ENCODE measurements around the gene COQ4. TPM values are rescaled to one million over a fixed set of nuclear protein-coding genes. Genes with fewer than 3 reads are reported as not detected.
A peak's percentile ranks its signal among the peaks of the same experiment; 100 is the strongest.

COQ4 gene
- polyA plus RNA-seq, 4 donors = 68.8 to 198 (median 105) TPM

GRCh38 chr9:128296340-128297220 lies 26.1 kb upstream of the COQ4 start:
- no peaks in the 10 kb centered on the region for H3K9me3 ChIP-seq (ENCODE audit: control insufficient read depth in 2 of 2, insufficient read depth in 1 of 2, low read depth in 1 of 2, low read length in 1 of 2)
- peak overlapping the region; percentile 81 to 92 (median 89) for H3K27ac ChIP-seq (ENCODE audit: low read depth in 1 of 3, low read length in 2 of 3)
- H3K4me1 ChIP-seq (ENCODE audit: control insufficient read depth in 3 of 3, insufficient read depth in 2 of 3, low read depth in 1 of 3, low read length in 2 of 3) = peaks cover 0 to 24% (median 0%) of the 10 kb centered on the region in 3 donors
- no peak for FAIRE-seq
- peaks cover 0 to 4% (median 2%) of the 10 kb centered on the region in 3 donors for H3K36me3 ChIP-seq (ENCODE audit: control insufficient read depth in 3 of 3, insufficient read depth in 2 of 3, low read depth in 1 of 3, low read length in 3 of 3)
- no peaks in the 10 kb centered on the region for H3K27me3 ChIP-seq (ENCODE audit: control insufficient read depth in 3 of 3, insufficient read depth in 3 of 3, low read length in 3 of 3)
- WGBS, 3 donors = 51 to 76% (median 56%) methylated on average over 16 of the region's 16 CpGs
- no peak overlapping the region for H3K4me3 ChIP-seq (ENCODE audit: low read depth in 1 of 3, low read length in 3 of 3)
- peak; percentile 90 to 92 for DNase-seq

DNA sequence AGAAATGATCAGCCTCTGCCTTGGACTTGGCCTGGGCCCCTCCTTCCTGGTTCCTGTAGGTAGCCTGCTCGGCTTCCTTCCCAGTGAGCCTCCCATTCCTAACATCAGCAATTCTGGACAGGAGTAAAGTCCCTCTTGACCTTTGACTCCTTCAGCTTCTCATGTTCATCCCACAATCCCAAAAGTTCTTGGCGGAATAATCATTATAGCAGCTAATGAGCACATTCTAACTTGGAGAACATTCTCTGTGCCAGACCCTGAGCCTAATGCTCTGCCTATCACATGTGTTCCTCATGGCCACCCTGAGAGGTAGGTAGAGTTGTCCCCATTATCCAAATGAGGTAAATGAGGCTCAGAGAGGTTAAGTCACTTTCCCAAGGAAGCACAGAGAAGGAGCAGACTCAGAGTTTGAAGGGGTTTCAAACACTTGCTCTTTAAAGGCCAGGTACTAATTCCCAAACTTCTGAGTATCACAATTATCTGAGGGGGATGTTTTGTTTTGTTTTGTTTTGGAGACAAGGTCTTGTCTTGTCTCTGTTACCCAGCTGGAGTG lies 25.3 kb upstream of the COQ4 start:
- no peak for FAIRE-seq
- Histone ChIP-seq H3K27me3 (ENCODE audit: control insufficient read depth in 3 of 3, insufficient read depth in 3 of 3, low read length in 3 of 3) (no peaks in the 10 kb centered on the region), H3K9me3 (ENCODE audit: control insufficient read depth in 2 of 2, insufficient read depth in 1 of 2, low read depth in 1 of 2, low read length in 1 of 2) (no peaks in the 10 kb centered on the region), H3K27ac (ENCODE audit: low read depth in 1 of 3, low read length in 2 of 3) (peak overlapping the region; percentile 76 to 92 (median 89)), H3K36me3 (ENCODE audit: control insufficient read depth in 3 of 3, insufficient read depth in 2 of 3, low read depth in 1 of 3, low read length in 3 of 3) (peaks cover 0 to 4% (median 0%) of the 10 kb centered on the region in 3 donors), H3K4me1 (ENCODE audit: control insufficient read depth in 3 of 3, insufficient read depth in 2 of 3, low read depth in 1 of 3, low read length in 2 of 3) (peaks cover 0 to 24% (median 0%) of the 10 kb centered on the region in 3 donors), H3K4me3 (ENCODE audit: low read depth in 1 of 3, low read length in 3 of 3) (no peak overlapping the region)
- peak in 1 of 2 donors; percentile 61 for DNase-seq
- WGBS, 3 donors = 44 to 73% (median 68%) methylated on average over 2 of the region's 2 CpGs

- peak; percentile 38 to 52 for DNase-seq
These were observed 23.8 kb upstream of the COQ4 start for GRCh38 chr9:128298535-128299482.

GRCh38 chr9:128304136-128304970 lies 18.3 kb upstream of the COQ4 start:
- Histone ChIP-seq H3K9me3 (ENCODE audit: control insufficient read depth in 2 of 2, insufficient read depth in 1 of 2, low read depth in 1 of 2, low read length in 1 of 2) (no peaks in the 10 kb centered on the region), H3K4me1 (ENCODE audit: control insufficient read depth in 3 of 3, insufficient read depth in 2 of 3, low read depth in 1 of 3, low read length in 2 of 3) (no peaks in the 10 kb centered on the region), H3K27ac (ENCODE audit: low read depth in 1 of 3, low read length in 2 of 3) (no peak overlapping the region), H3K27me3 (ENCODE audit: control insufficient read depth in 3 of 3, insufficient read depth in 3 of 3, low read length in 3 of 3) (no peaks in the 10 kb centered on the region), H3K36me3 (ENCODE audit: control insufficient read depth in 3 of 3, insufficient read depth in 2 of 3, low read depth in 1 of 3, low read length in 3 of 3) (peaks cover 0 to 31% (median 4%) of the 10 kb centered on the region in 3 donors), H3K4me3 (ENCODE audit: low read depth in 1 of 3, low read length in 3 of 3) (no peak overlapping the region)
- WGBS, 3 donors = 83 to 86% (median 85%) methylated on average over 9 of the region's 9 CpGs
- DNase-seq (no peak), FAIRE-seq (no peak)

More at GRCh38 chr9:128298535-128299482, 23.8 kb upstream of the COQ4 start:
- H3K27me3 ChIP-seq (ENCODE audit: control insufficient read depth in 3 of 3, insufficient read depth in 3 of 3, low read length in 3 of 3) = no peaks in the 10 kb centered on the region
- 37 to 79% (median 51%) methylated on average over 18 to 20 of the region's 20 CpGs for WGBS, 3 donors
- peaks cover 0 to 4% (median 0%) of the 10 kb centered on the region in 3 donors for H3K36me3 ChIP-seq (ENCODE audit: control insufficient read depth in 3 of 3, insufficient read depth in 2 of 3, low read depth in 1 of 3, low read length in 3 of 3)
- FAIRE-seq = no peak
- H3K9me3 ChIP-seq (ENCODE audit: control insufficient read depth in 2 of 2, insufficient read depth in 1 of 2, low read depth in 1 of 2, low read length in 1 of 2) = no peaks in the 10 kb centered on the region
- H3K4me3 ChIP-seq (ENCODE audit: low read depth in 1 of 3, low read length in 3 of 3) = no peak overlapping the region
- H3K27ac ChIP-seq (ENCODE audit: low read depth in 1 of 3, low read length in 2 of 3) = peak overlapping the region in 1 of 3 donors; percentile 30
- H3K4me1 ChIP-seq (ENCODE audit: control insufficient read depth in 3 of 3, insufficient read depth in 2 of 3, low read depth in 1 of 3, low read length in 2 of 3) = peaks cover 0 to 24% (median 0%) of the 10 kb centered on the region in 3 donors

DNA sequence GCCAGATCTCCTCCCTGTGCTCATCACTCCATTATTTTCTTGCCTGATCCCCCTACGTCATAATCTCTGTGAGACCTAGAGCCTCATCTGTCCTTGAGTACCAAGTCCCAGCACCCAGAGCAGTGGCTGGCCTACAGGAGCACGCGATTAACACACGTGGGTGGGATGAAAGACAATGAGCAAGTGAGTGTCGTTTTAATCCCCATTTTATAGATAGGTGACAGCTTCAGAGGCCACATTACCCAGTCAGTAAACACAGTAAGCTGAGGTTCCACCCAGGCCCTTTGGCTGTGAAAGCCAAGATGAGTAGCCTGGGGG lies 17.7 kb upstream of the COQ4 start:
- no peak overlapping the region for H3K27ac ChIP-seq (ENCODE audit: low read depth in 1 of 3, low read length in 2 of 3)
- 66 to 69% (median 68%) methylated on average over 5 of the region's 5 CpGs for WGBS, 3 donors

DNA sequence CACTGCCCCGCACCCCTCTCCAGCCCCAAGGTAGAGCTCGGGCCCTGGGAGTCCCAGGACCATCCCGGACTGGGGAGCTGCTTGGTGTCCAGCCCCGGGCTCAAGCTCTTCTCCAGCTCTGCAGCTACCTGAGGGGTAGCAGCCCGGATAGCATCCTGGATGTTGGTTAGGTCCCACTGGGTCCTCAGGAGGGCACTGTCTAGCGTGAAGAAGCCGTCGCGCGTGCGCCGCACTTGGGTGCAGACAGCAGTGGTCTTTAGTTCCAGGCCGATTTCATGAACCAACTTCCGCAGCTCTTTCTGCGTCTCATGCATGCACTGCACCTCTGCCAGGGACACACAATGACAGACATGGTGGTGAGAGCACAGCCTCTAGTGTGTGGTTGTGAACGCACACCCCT lies 13.1 kb upstream of the COQ4 start:
- FAIRE-seq (no peak), DNase-seq (no peak)
- Histone ChIP-seq H3K4me3 (ENCODE audit: low read depth in 1 of 3, low read length in 3 of 3) (no peak overlapping the region), H3K4me1 (ENCODE audit: control insufficient read depth in 3 of 3, insufficient read depth in 2 of 3, low read depth in 1 of 3, low read length in 2 of 3) (no peaks in the 10 kb centered on the region), H3K36me3 (ENCODE audit: control insufficient read depth in 3 of 3, insufficient read depth in 2 of 3, low read depth in 1 of 3, low read length in 3 of 3) (peaks cover 8 to 74% (median 24%) of the 10 kb centered on the region in 3 donors), H3K27me3 (ENCODE audit: control insufficient read depth in 3 of 3, insufficient read depth in 3 of 3, low read length in 3 of 3) (no peaks in the 10 kb centered on the region), H3K27ac (ENCODE audit: low read depth in 1 of 3, low read length in 2 of 3) (no peak overlapping the region), H3K9me3 (ENCODE audit: control insufficient read depth in 2 of 2, insufficient read depth in 1 of 2, low read depth in 1 of 2, low read length in 1 of 2) (no peaks in the 10 kb centered on the region)
- WGBS, 3 donors = 95 to 98% (median 95%) methylated on average over 16 of the region's 16 CpGs

More for the DNA sequence above, 17.7 kb upstream of the COQ4 start:
- no peak overlapping the region for H3K4me3 ChIP-seq (ENCODE audit: low read depth in 1 of 3, low read length in 3 of 3)
- no peaks in the 10 kb centered on the region for H3K4me1 ChIP-seq (ENCODE audit: control insufficient read depth in 3 of 3, insufficient read depth in 2 of 3, low read depth in 1 of 3, low read length in 2 of 3)
- peaks cover 4 to 37% (median 6%) of the 10 kb centered on the region in 3 donors for H3K36me3 ChIP-seq (ENCODE audit: control insufficient read depth in 3 of 3, insufficient read depth in 2 of 3, low read depth in 1 of 3, low read length in 3 of 3)
- FAIRE-seq (no peak), DNase-seq (no peak)
- H3K27me3 ChIP-seq (ENCODE audit: control insufficient read depth in 3 of 3, insufficient read depth in 3 of 3, low read length in 3 of 3) = no peaks in the 10 kb centered on the region
- no peaks in the 10 kb centered on the region for H3K9me3 ChIP-seq (ENCODE audit: control insufficient read depth in 2 of 2, insufficient read depth in 1 of 2, low read depth in 1 of 2, low read length in 1 of 2)

DNA sequence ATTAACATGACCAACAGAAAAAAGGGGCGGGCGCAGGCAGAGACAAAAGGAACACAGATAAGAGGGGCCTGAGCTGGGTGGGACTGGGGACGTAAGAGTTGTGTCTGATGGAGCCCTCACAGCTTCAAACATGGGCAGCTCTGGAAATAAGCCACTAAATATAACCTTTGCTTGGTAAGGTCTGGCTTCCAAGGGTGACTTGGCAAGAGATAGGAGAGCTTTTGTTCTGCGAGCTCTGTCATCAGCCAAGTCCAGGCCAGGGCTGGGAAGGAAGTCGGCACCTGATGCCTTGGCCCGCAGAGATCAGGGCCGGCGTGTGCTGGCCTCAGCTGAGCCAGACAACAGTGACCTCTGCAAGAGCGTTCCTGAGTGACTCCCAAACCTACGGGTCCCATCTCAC lies 12.2 kb upstream of the COQ4 start:
- FAIRE-seq (no peak), DNase-seq (no peak)
- Histone ChIP-seq H3K36me3 (ENCODE audit: control insufficient read depth in 3 of 3, insufficient read depth in 2 of 3, low read depth in 1 of 3, low read length in 3 of 3) (peaks cover 13 to 77% (median 24%) of the 10 kb centered on the region in 3 donors), H3K9me3 (ENCODE audit: control insufficient read depth in 2 of 2, insufficient read depth in 1 of 2, low read depth in 1 of 2, low read length in 1 of 2) (no peaks in the 10 kb centered on the region), H3K4me1 (ENCODE audit: control insufficient read depth in 3 of 3, insufficient read depth in 2 of 3, low read depth in 1 of 3, low read length in 2 of 3) (no peaks in the 10 kb centered on the region), H3K4me3 (ENCODE audit: low read depth in 1 of 3, low read length in 3 of 3) (no peak overlapping the region), H3K27ac (ENCODE audit: low read depth in 1 of 3, low read length in 2 of 3) (no peak overlapping the region), H3K27me3 (ENCODE audit: control insufficient read depth in 3 of 3, insufficient read depth in 3 of 3, low read length in 3 of 3) (no peaks in the 10 kb centered on the region)
- WGBS, 3 donors = 73 to 87% (median 78%) methylated on average over 10 of the region's 10 CpGs

Measured in small intestine (tissue), 7 donors.